Body of pancreas (tissue), 4 donors: Measurements from ENCODE around the gene PMF1.

ENCODE experiments used
- POLR2A ChIP-seq, 3 donors: fragments of 450-650 bp; IDR thresholded peaks; one replicate each; pipeline ENCODE4 v1.6.1; 2016; ENCODE audit warnings: antibody characterized with exemption in 3 of 3, mild to moderate bottlenecking in 2 of 3
- TF ChIP-seq, protein P1 (sequence below), 7 experiments: fragments of 450-650 bp in 4 of 7; fragments of 200-600 bp in 3 of 7; sonication (generic) in 3 of 7; IDR thresholded peaks; one replicate each; pipeline ENCODE4 v1.5.1; 2016 to 2019; ENCODE audit warnings: antibody characterized with exemption in 7 of 7

DNA sequence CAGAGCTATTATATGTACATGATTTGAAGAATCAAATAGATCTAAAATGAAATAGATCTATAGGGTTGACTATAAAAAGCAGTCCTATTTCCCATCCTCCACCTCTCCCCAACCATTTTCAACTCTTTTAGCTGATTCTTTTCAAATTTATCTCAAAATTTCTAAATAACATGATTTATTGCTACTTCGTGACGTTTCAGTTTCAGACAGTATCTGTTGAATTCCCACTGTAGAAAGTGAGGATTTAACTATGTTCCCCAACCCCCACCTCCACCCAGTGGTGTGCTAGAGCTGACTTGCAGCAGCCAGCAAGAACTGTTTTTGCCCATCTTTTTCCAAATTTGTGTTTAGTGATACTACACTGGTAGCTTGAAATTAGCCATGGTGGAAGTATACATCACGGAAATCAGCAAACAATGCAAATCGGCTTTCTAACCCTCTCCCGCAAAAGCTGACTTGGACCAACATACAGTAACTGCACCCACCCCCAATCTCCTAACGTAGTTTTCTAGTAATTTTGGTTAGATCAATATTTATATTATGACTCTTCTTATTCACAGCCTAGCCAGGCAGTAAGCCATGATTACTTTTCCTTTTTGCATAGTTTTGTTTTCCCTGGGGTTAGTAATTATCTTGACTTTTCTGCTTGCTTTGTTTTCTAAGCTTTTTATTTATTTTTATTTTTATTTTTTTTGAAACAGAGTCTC lies 48.5 kb upstream of the PMF1 start:
- TF ChIP-seq, protein P1, sequence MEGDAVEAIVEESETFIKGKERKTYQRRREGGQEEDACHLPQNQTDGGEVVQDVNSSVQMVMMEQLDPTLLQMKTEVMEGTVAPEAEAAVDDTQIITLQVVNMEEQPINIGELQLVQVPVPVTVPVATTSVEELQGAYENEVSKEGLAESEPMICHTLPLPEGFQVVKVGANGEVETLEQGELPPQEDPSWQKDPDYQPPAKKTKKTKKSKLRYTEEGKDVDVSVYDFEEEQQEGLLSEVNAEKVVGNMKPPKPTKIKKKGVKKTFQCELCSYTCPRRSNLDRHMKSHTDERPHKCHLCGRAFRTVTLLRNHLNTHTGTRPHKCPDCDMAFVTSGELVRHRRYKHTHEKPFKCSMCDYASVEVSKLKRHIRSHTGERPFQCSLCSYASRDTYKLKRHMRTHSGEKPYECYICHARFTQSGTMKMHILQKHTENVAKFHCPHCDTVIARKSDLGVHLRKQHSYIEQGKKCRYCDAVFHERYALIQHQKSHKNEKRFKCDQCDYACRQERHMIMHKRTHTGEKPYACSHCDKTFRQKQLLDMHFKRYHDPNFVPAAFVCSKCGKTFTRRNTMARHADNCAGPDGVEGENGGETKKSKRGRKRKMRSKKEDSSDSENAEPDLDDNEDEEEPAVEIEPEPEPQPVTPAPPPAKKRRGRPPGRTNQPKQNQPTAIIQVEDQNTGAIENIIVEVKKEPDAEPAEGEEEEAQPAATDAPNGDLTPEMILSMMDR (IDR thresholded peaks at IDR 0.05): no peak
- TF ChIP-seq POLR2A (IDR thresholded peaks at IDR 0.05): no peak
